ENCODE data around the gene DRG1.

- TF ChIP-seq POLR2A (IDR thresholded peaks at IDR 0.05) (no peak), CTCF (IDR thresholded peaks at IDR 0.05) (no peak)
These were observed 42.2 kb downstream of the DRG1 start for GRCh38 chr22:31441652-31442051.

Measured in esophagus squamous epithelium (tissue), 4 donors.